Vagina (tissue), 2 donors: ENCODE measurements around the gene CYP26B1.

Experiments
- CTCF ChIP-seq, 3 experiments: fragments of 450-650 bp in 2 of 3; fragments of 200-600 bp in 1 of 3; sonication (generic) in 1 of 3; IDR thresholded peaks; one replicate each; pipeline ENCODE4 v1.5.1; 2017 to 2019; ENCODE audit warnings: antibody characterized with exemption in 3 of 3, mild to moderate bottlenecking in 2 of 3, moderate library complexity in 2 of 3
- POLR2A ChIP-seq, 2 donors: fragments of 450-650 bp; IDR thresholded peaks; one replicate each; pipeline ENCODE4 v1.6.1; 2017; ENCODE audit warnings: antibody characterized with exemption in 2 of 2, mild to moderate bottlenecking in 2 of 2, moderate library complexity in 2 of 2
- POLR2AphosphoS5 ChIP-seq, 2 donors: sonication (generic); formaldehyde crosslinking; IDR thresholded peaks; one replicate each; pipeline ENCODE4 v1.9.0; 2017; ENCODE audit warnings: antibody characterized with exemption in 2 of 2, mild to moderate bottlenecking in 2 of 2, low read depth in 1 of 2; ENCODE audit not compliant: insufficient read depth in 1 of 2

GRCh38 chr2:72131371-72131891 lies 16.2 kb downstream of the CYP26B1 start:
- TF ChIP-seq POLR2A (IDR thresholded peaks at IDR 0.05) (no peak), CTCF (IDR thresholded peaks at IDR 0.05) (no peak), POLR2AphosphoS5 (IDR thresholded peaks at IDR 0.05; ENCODE audit: insufficient read depth in 1 of 2, low read depth in 1 of 2) (no peak)
